ENCODE data around the gene INSIG2.

DNA sequence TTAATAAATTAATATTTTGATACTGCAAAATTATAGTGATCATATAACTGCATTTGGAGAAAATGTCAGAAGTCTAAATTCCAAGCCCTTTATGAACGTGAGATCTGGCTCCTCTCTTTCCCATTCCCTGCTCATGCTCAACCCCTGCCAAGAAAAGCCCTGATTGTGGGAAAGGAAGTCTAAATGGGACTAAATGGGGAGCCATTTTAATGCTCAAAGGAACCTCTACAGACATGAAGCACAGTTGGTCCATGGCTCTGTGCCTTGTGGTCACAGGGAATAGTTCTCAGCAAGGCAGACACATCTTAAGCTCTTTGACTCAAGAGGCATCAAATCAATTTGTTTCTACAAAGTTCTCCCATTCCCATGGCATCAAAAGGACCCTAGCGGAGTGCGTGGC lies 29.3 kb upstream of the INSIG2 start:
- TF ChIP-seq TAF1 (IDR thresholded peaks at IDR 0.05; ENCODE audit: borderline replicate concordance, insufficient read depth, low read length): no peak
- no peak for TF ChIP-seq POLR2AphosphoS5 (IDR thresholded peaks at IDR 0.05; ENCODE audit: low read depth, low read length)

Measured in PFSK-1 (cell line).